Kidney glomerular epithelial cell (primary cell): ENCODE results near the gene SORCS2.
A peak's percentile ranks its signal among the peaks of the same experiment; 100 is the strongest.

ENCODE experiments used
- DNase-seq: peaks from one replicate; lab custom pipeline; 2025; lab: John Stamatoyannopoulos, UW

Gene SORCS2

DNA sequence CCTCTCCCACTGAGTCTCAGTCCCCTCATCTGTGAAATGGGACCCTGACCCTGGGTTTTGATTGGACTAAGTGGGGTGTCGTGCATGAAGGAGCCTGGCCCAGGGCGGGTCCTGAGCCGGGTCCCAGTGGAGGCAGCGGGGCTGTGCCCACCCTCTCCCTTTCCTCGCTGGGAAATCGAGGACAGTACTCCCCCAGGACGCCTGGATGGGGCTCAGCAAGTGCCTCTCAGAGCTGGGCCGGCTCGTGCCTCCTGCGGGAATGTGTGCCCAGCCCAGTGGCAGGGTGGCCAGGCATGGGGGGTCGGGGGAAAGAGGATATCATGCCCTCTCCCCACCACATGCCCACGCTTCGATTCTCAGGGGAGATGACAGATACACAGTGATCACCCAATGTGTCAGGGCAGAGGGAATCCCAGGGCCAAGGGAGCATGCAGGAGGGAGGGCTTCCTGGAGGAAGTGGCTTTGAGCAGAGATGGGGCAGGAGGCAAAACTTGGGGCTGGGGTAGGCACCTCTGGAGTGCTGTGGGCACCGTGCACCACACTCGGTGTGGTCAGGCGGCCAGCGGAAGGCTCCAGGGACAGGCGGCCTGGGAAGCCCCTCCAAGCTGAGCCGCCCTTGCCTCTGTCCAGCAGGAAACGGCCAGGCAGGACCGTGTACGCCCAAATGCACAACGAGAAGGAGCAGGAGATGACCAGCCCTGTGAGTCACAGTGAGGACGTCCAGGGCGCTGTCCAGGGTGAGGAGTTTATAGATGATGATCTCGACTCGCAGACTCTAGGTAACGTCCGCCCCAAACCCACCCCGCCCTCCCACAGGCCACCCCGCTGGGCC is 544.3 kb downstream of the SORCS2 start:
- no peak for DNase-seq

DNA sequence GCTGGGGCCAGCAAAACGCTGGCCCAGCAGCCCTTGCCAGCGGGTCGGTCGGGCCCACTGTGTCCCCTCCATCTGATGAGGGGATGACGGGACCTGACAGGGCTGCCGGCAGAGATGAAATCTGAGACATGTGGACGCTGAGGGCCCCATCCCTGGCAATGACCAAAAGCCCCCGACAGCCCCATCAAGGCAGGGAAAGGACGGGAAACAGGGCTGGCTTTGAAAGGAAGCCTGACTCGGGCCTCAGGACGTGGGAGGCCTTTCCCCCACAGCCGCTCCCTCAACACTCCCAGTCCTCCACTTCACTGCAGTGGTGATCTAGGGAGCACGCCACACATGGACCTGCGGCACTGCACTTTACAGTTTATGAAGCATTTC is 544.9 kb downstream of the SORCS2 start:
- DNase-seq = no peak

DNA sequence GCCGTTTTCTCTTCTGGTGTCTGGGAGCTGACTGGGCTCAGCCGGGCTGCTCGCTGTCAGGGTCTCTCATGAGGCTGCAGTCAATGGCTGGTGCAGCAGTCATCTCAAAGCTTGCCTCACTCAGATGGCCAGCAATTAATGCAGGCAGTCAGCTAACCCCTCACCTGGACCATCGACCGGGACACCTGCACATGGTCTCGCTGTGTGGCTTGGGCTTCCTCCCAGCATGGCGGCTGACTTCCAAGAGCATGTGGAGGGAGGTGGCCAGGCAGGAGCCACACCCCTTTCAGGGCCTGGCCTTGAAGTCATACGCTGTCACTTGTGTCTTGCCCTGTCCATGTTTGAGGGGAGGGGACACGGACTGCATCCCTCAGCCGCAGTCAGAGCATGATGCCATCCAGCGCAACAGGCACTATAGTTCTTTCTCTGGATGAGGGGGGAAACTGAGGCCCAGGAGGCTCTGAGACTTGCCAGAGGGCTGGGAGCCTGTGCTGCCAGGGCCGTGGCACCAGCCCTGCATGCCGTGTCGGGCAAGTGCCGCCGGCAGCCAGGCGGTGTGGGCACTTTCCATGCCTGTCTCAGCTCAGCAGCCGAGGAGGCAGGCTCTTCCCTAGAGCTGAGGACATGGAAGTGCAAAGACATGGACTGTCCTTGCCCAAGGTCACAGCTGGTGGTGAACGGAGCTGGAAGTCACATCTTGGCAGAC is 545.6 kb downstream of the SORCS2 start:
- no peak for DNase-seq

DNA sequence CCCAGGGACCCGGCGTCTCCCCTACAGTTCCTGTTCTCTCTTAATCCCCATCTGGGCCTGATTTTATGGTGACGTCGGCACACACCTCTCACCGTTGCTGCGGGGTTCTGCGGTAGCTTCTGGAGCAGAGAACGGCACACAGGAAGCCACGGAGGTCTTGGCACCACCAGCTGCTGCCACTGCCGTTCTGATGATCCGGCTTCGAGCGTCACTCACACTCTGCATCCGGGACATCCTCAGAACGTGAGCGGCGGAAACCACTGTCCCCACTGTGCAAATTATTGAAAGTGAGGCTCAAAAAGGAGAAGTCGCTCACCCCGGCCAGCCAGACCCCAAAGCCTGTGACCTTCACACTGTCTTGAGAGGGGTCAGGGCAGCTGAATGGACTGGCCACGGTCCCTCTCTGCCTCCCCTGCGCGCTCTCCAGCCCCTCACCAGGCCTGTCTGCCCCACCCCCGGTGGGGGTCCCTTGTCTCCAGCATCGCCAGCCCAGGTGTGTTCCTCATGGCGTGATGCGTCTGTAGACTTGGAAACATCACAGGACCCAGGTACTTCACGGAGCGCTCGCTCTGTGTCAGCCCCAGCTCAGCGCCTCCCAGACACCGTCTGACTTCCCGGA is 546.2 kb downstream of the SORCS2 start:
- DNase-seq = no peak

DNA sequence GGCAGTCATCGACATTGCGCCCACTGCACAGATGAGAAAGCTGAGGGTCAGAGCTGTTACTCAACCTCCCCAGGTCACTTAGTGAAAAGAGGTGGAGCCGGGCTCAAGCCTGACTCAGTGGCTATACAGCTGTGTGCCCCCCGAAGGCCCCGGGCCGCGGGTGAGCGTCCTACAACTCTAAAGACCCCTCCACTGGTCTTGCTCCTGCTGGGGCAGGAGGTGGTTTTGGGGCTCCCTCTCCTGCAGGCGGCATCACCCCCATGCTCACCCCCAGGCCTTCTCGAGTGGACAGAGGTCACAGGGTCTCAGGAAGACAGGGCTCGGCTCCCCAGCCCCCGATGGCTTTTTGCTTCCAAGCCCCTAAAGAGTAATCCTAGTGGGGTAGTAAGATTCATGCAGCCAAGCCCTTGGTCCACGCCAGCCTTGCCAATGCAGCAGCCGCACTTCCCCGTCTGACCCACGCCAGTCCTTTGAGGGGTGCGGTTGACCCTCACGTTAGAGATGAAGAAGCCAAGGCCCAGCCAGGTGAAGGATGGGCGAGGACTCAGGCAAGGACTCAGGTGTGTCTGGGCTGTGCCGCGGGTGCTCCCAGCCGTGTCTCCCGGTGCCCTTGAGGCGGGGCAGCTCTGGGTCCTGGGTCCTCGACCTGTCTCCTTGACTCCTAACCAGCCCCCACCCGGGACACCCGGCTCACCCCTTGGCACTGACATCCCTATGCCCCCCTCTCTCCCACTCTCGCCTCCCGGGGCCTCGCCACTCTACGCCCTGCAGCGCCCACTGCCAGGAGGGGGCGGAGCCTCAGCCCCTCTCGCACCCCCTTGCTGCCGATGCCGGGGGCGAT is 547.0 kb downstream of the SORCS2 start:
- DNase-seq = no peak

DNA sequence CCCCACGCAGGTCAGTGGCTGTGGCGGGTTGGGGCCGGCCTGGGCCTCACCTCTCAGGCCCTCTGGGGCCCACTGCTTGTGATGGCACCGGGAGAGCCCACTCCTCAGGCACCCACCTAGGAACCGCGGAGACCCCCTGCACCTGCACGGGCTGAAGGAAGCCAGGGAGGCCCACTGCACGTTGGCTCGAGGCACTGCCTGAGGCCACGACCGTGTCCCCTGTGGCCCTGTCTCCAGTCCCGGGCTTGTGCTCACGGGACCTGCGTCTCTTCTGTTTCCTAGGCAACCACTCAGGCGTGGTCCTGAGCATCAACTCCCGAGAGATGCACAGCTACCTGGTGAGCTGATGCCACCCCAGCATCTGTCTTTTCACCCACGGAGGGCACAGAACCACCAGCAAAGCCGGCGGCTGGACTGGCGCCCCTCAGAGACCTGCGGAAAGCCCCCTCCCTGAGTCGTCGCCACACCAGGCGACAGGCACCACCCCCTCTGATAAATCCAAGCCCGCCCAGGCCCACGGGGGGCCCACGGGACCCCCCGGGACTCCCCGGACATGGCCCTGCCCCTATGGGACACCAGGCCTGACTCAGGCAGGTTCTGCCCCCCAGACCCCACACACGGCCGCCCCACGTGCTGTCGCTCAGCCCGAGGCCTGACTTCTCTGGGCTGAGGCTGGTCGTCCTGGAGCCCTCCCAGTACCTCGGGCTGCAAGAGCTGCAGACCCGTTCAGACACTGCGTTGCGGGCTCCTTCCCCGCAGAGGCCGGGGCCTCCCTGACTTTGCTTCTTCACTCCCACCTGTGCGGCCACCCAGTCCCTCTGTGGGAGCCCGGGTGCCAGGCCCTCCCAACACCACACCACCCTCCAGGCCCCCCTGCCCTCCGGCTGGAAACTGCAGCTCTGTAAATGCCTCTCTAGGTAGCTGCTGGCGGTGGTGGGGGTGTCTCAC is 547.9 kb downstream of the SORCS2 start:
- DNase-seq = no peak

DNA sequence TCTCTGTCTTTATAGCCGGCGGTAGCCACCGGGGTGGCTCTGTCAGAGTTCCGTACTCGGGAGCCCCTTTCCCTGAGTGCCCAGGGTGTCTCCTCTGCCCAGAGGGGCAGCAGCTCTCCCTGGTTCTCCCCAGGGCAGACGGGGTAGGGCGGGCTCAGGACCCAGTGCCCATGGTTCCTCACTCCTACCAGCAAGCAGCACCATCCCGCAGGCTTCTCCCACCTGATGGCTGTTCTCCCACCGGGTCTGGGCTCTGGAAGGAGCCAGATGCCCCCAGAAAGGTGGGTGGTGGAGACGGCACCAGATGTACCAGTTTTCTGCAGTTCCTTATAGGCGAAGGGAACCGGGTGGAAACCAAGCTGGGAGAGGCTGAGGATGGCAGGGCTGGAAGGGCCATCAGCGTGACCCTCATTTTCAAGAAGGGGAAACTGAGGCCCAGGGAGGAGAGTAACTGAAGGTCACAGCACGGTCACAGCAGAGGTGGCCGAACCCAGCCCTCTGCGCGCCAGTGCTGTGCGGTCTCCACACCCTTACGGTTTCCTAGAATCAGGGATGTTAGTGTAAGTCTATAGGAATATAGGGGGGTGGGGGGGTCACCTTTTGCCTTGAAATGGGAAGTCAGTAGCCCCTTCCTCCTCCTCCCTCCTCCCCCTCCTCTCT is 548.7 kb downstream of the SORCS2 start:
- DNase-seq = no peak

DNA sequence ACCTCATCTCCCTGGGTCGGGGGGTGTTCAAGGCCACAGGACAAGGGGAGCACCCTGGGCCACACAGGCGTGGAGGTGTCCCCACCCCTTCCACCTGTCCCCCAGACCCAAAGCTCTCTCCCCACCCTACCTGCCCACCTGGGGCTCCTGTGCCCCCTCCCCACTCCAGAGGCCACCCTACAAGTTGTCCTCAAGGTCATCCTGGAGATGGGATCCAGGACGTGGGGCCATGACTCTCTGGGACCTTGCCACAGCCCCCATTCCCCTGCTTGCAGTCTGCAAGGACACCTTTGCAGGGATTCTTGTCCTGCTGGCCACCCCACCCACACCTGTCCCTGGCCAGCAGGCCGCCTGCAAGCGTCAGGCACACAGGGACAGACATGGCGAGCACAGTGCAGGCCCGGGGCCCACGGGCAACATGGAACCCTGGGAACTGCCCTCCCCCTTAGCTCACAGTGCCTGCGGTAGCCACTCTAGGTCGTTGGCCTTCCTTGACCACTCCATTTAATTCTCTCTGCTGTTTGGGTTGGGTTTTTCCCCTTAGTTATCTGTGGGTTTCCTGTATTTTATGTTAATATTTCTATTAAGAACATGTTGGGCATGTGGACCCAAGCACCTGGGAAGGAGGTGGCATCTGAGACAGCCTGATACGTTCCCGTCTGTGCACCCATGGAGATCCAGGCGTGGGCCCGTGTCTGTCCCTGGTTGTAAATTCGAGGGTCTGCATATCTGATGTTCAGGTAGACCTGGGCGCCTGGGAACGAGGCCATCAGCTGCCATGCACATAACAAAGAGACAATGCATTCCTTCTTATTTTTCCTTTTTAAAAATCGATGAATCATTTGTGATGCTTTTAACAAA is 549.8 kb downstream of the SORCS2 start:
- DNase-seq = no peak

DNA sequence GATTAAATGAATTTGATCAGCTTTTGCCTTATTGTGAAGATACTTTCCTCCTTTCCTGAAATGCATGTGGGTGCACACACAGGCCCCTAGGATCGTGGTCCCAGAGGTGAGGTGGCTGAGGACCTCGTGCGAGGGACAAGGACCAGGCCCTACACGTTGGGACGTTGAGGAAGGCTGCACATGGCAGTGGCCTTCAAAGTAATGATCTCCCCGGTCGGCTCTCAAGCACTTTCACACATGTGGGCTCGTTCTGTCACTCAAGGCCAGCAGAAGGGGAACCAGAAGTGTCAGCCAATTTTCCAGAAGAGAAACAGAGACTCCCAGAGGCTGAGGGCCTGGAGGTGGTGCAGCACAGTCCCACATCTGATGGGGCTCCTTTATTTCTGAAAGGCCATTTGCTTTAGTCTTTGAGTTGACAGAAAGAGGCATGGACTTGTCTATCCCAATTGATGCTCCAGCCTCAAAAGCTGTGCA is 550.5 kb downstream of the SORCS2 start:
- no peak for DNase-seq

DNA sequence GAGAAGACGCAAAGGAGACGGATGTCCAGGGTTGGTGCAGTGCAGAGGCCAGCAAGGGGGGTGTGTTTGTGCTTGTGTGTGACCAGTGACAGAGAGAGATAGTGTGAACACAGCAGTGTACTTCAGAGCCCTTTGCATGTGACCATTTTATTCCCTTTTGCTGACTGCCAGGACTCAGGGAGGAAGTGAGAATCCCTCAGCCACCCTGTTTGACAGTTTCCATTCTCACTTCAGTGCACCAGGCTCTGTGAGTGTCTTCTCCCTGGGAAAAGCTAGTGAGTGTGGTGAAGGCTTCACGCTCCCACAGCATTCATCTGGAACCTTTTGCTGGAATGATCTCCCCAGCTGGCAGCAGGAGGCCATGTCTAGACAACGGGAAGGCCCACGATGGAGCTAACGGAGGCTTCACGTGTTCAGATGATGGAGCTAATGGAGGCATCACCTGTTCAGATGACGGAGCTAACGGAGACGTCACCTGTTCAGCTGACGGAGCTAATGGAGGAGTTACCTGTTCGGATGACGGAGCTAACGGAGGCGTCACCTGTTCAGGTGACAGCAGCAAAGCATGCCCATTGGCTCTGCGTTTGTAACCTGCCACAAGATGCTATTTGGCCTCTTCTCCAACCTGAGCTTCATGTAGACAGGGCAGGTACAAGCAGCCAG is 551.9 kb downstream of the SORCS2 start:
- DNase-seq = no peak

DNA sequence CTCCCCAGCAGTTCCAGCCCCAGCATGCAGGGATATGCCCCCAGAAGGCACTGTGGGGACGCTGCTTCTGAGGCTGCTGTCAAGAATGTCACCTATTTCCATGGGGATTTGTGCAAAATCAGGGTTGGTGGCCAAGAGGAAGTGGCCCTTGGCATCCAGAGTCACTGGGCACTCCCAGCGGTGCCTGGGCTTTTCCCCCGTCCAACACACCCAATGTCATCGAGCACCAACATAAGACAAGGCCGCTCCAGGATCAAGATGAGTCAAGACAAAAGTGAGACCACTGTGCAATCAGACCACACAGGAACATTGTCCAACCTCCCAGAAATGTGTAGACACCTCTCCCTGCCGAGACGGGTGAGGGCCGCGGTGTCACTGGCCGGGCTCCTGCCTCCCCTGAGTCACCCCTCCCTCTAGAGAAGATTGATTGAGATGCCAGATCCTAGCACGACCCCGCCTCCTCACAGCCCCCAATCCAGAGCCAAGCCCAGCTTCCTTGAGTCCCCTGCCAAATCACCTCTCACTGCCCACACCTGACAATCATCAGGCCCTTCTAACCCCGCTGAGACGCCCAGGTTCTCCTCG is 553.1 kb downstream of the SORCS2 start:
- no peak for DNase-seq

DNA sequence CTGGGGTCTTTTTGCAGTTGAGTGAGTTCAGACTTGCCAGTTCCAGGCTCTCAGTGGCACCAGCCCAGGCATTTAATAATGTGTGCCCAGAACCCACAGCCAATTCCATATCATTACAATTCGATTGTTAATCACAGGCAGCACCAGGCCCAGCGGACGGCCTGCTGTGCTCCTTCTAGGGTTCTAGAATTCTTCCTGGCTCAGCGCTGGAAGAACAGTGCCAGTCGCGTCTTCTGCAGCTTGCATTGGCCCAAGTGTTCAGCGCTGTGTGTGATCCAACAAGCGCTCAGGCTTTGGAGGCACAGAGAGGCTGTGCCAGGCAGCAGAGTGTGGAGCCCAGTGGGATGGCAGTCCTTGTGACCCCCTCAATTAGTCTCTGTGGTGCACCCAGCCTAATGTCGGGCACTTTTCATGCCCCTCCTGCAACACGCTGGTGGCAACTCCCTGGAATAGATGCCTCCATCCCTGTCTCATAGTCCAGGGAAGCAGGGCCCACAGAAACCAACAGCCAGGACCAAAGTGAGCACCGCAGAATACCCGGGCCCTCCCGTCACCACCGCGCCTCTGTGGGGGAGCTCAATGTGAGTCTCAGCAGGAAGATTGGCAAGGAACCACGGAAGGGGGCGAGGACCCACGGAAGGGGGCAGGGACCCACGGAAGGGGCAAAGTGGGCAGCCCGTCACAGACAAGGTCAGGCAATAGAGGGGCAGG is 554.2 kb downstream of the SORCS2 start:
- DNase-seq = no peak

DNA sequence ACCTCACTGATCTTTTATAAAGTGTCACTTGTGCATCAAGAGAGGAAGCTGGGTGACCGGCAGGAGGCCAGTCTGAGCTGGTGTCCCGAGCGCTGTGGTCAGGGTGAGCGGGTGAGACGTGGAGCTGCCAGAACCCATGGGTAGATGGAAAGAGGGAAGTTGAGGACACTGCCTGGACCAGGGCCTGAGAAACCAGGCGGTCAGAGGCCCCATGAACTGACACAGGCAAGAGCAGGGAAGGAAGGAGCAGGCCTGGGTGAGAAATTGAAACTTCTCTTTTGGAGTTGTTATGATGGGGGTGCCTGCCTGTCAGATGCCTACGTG is 554.7 kb downstream of the SORCS2 start:
- DNase-seq = no peak

DNA sequence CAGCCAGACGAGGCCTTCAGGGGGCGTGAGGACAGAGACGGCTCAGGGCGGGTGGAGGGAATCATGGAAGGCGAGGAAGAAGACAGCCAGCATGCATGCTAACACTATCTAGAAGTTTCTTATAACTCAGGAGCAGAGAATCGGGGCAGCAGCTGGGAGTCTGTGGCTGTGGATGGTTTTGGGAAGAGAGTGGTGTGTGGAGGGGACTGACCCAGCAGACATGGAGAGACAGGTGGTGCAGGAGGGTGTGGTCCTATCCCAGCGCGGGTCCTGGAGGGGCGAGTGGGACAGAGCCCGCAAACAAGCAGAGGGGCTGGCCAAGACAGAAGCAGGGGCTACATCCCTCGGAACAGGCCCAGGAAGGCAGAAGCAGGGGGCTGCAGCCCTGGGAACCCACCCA is 555.2 kb downstream of the SORCS2 start:
- DNase-seq = no peak

DNA sequence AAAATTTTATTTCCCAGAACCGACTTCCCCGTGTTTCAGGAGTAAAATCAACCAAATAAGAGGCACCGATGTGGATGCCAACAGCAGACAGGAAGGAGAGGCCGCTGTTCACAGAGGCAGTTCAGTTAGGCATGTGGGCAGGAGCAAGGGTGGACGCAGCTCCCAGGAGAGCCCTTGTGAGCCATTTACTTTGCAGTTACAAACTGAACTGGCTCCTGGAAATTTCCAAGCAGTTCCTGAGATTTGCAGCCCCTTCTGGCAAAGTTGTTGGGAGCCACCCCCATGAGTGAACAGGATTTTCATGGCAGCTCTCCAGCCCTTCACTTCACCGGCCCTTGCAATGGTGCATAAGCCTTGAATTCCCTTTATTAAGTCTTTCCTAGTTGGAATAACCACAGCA is 558.2 kb downstream of the SORCS2 start:
- DNase-seq = no peak

DNA sequence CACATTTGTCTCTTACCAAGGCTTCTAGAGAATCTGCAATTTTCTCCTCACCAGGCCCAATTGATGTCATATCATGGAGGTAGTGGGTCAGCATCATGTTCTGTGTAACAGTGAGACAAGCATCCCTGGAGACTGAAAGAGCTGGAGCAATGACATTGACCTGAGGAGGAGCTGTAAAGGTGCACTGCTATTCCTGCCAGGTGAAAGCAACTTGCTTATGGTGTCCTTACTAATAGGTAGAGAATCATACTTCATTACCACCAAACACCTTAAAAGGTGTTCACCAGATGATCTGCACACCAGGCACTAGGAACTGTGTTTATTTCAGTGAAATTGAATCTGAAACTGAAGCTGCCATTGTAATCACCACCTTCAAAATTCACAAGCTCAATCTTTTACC is 558.6 kb downstream of the SORCS2 start:
- DNase-seq = no peak

DNA sequence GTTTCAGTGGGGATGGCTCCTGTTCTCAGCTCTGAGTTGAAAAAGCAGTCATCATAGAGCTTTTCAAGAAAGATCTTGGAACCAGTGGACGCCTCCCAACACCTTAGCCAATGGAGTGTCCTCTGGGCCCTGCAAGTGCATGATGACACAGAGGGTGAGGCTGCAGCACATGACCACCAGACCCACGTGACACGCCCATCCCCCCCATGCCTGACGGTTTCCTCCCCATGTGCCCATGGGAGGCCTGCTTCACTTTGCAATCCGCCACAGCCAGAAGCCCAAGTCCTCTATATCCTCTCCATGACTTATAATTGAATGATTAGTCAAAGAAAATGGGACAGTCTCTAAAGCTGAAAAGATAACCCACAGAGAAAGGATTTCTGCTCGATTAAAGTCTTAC is 560.3 kb downstream of the SORCS2 start:
- DNase-seq = no peak

DNA sequence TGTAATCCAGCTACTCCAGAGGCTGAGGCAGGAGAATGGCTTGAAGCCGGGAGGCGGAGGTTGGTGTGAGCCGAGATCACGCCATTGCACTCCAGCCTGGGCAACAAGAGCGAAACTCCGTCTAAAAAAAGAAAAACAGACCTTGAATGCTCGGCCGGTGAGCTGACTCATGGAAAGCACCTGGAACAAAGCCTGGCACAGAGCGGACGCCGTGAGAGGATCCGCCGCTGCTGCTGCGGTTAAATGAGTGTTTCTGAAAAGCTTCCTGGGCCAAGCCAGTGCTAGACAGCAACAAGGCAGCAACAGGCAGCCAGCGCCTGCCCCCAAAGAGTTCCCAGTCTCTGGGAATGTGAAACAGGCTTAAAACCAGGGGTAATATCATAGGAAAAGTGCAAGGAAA is 560.9 kb downstream of the SORCS2 start:
- DNase-seq = peak; percentile 37
